ENCODE data around the gene ALOX12.
"Not testable (repeated sequence)": the region's sequence is repeated elsewhere in the genome, so short reads cannot be mapped to it uniquely, and the experiment has no call there.

The ALOX12 gene, protein sequence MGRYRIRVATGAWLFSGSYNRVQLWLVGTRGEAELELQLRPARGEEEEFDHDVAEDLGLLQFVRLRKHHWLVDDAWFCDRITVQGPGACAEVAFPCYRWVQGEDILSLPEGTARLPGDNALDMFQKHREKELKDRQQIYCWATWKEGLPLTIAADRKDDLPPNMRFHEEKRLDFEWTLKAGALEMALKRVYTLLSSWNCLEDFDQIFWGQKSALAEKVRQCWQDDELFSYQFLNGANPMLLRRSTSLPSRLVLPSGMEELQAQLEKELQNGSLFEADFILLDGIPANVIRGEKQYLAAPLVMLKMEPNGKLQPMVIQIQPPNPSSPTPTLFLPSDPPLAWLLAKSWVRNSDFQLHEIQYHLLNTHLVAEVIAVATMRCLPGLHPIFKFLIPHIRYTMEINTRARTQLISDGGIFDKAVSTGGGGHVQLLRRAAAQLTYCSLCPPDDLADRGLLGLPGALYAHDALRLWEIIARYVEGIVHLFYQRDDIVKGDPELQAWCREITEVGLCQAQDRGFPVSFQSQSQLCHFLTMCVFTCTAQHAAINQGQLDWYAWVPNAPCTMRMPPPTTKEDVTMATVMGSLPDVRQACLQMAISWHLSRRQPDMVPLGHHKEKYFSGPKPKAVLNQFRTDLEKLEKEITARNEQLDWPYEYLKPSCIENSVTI

DNA sequence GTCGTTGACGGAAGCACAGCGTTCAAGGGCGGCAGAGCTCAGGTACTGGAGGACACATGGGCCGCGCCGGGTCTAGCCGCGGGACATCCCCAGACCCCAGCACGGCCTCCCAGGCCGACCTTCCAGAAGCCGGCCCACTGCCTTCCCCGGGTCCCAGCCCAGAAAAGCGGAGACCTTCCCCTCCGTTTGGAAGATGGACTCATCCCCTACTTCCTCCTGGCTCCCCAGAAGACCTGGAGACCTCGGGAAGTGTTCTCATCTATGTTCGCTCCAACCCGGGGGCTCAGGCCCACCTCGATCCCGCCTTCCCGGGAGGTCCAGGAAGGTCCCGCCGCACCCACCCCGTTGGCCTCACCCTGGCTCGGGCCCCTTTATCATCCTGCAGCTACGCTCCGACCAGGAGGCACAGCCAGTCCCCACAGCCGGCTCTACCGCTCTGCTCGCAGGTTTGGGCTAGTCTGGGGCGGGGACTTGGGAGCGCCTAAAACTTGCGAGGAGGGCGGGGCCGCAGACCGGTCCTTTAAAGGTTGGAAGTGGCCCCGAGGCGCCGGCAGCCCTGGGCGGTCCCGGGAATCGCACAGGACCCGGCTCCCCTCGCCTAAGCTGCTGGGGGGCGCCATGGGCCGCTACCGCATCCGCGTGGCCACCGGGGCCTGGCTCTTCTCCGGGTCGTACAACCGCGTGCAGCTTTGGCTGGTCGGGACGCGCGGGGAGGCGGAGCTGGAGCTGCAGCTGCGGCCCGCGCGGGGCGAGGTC lies at the start of gene ALOX12:
Gene ALOX12 (plus strand): TSS at position 550 of the 756 bp plus-strand sequence. CDS start 69 bp downstream, at position 619.
- DNase-seq = no peak

DNA sequence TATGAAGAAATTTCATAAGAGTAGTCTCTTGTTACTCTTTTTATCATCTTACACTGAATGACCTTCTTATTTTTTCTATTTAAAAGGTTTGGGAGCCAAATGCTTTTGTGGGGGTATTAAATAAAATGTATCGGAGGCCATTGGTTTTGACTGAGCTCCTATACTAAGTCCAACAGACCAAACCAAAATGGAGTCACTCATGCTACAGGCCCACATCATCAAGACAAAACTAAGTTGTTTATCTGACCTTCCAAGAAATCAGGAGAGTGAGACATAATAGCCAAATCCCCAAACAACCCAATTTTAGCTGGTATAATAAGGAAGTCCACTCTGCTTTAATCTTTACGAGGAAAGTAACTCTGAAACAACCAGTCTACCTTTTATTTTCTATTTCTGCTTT lies 48.1 kb upstream of the ALOX12 start:
- no peak for DNase-seq

DNA sequence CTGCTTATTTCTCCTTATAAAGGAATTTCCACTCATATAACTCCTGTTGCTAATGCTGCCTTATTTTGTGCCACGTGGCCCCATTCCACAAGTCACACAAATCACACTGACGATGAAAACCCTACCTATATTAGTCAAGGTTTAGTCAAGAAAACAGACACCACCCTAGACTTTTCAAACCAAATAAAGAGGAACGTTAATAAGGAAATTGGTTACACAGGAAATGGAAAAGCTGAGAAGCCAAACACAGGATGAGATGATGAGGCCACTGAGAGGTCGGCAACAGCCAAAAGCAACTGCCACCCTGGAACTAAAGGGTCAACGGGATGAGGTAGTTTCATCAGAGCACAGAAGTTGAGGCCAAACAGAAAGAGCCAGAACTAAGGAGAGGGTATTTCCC lies 47.3 kb upstream of the ALOX12 start:
- DNase-seq = no peak

DNA sequence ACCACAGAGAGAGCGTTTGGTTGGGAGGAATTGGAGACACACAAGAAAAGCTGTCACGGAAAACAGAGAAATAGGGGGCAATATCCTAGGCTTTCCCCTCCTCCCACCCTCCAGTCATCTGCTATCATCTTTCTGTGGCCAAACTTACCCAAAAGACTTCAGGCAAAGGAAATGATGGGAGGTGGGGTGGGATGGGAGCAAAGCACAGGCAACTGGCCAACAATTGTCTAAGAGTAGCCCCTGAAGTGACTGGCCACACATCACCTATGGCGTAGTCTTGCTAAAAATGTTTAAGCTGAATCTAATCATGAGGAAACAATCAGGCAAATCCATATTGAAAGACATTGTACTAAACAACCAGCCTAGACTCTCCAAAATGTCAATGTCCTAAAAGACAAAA lies 46.9 kb upstream of the ALOX12 start:
- no peak for DNase-seq

DNA sequence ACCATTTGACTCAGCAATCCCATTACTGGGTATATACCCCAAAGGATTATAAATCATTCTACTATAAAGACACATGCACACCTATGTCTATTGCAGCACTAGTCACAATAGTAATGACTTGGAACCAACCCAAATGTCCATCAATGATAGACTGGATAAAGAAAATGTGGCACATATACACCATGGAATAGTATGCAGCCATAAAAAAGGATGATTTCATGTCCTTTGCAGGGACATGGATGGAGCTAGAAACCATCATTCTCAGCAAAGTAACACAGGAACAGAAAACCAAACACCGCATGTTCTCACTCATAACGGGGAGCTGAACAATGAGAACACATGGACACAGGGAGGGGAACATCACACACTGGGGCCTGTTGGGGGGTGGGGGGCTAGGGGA lies 44.9 kb upstream of the ALOX12 start:
- DNase-seq = not testable (repeated sequence)

DNA sequence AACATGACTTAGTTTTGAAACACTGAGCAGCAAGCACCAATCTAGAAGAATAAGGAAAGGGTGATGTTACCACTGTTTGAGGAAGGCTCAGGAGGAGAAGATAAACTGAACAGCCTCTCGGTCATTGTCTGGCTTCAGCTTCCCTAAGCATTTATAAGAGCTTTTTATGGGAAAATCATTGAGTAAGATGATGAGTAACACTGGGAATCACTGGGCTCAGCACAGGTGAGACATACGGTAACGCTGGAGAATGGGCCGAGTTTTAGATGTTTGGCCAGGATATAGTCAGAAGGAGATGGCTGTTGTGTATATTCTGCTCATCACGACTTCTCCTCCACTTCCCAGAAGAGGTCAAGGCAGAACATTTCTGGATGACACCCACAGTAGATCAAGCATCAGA lies 42.2 kb upstream of the ALOX12 start:
- DNase-seq = no peak

DNA sequence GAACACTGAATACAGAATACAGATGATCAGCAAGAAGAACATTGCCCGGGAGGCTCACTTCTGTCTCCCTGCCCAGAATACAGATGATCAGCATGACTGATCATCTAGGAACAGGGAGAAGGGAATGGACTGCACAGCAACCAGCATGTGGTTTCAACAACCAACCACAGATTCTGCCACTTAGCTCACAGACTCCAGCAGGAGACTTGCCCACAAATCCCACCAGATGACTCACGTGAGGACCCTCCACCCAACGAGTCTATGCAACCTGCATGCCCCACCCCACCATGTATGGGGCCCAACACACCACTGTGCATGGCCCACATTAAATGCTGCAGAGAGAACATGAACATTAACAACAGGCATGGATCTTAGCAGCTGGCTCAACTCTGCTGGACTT lies 36.1 kb upstream of the ALOX12 start:
- DNase-seq = no peak

DNA sequence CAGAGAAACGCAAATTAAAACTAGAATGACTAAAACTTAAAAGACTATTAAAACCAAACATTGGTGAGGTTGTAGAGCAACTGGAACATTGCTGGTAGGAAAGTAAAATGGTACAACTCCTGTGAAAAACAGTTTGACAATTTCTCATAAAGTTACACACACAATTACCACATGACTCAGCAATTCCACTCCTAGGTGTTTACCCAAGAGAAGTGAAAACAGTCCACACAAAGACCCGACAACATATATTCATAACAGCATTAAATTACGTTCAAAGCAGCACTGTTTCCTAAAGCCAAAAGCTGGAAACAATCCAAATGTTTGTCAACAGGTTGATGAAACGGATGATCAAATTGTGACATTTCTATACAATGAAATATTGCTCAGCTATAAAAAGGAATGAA lies 26.5 kb upstream of the ALOX12 start:
- no peak for DNase-seq

DNA sequence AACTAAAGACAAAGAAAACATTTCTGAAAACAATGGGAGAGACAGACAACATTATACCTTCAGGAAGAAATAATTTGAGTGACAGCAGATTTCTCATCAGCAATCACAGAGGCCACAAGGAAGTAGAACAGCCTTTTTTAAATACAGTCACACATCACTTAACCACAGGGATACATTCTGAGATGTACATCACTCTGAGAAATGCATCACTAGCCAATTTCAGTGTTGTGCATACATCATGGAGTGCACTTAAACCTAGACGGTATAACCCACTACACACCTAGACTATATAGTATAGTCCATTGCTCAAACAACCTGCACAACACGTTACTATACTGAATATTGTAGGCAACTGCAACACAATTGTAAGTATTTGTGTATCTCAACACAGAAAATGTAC lies 24.9 kb upstream of the ALOX12 start:
- DNase-seq = no peak

DNA sequence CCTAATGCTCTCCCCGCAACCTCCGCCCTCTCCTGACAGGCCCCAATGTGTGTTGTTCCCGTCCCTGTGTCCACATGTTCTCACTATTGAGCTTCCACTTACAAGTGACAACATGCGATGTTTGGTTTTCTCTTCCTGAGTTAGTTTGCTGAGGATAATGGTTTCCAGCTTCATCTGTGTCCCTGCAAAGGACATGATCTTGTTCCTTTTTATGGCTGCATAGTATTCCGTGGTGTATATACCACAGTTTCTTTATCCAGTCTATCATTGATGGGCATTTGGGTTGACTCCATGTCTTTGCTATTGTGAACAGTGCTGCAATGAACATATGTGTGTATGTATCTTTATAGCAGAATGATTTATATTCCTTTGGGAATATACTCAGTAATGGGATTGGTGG lies 16.4 kb upstream of the ALOX12 start:
- not testable (repeated sequence) for DNase-seq

DNA sequence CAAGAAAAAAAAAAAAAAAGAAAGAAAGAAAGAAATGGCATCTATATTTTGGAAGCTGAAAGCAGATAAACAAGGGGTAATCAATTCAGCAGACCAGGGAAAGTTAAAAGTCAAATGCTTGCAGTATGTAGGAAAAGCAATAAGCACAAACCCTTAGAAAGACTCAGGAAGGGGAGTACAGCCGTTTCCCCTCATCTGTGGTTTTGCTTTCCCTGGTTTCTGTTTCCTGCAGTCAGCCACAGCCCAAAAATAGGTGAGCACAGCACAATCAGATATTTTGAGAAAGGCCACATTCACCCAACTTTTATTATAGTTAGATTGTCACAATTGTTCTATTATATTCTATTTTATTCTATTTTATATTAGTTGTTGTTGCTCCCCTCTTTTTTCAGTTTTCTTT lies 14.4 kb upstream of the ALOX12 start:
- DNase-seq = no peak

DNA sequence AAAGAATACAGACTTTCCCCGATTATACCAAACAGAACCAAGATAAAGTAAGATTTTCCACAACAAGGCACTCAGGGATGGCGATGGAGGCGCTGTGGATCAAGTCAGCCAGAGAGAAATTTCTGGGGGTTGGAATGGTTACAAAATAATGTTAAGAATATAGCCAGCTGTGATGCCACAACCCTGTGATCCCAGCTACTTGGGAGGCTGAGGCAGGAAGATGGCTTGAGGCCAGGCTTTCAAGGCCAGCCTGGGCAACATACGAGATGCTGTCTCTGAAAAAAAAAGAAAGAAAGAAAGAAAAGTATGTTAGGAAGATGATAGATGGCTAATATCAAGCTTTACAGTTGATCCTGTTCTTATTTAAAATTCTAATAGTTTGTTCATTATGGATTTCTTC lies 10.6 kb upstream of the ALOX12 start:
- no peak for DNase-seq

DNA sequence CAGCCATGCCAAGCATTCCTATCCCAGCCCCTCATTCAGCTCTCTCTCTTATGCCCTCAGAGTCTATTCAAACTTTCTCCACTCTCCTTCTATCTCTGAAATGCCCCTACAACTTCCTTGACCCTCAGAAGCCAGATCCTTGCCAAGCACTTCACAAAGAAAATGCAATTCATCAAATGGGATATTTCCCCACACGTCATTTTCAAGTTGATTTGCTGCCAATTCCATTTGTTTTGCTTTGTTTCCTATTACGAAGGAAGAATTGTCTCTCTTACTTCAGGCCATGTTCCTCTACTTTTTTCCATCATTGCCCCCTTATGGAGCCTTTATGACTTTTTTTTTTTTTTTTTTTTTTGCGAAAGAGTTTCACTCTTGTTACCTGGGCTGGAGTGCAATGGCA lies 9.2 kb upstream of the ALOX12 start:
- DNase-seq = no peak

DNA sequence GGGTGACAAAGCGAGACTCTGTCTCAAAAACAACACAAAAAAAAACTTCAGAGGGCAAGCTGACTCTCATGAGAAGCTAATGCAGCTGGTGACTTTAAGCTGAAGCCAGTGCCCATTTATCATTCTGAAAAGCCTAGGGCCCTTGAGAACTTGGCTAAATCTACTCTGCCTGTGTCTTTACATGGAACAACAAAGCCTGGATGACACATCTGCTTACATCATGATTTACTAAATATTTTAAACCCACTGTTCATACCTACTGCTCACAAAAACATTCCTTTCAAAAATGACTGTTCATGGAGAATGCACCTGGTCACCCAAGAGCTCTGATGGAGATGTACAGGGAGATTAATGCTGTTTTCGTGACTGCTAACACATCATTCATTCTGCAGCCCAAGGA lies 6.1 kb upstream of the ALOX12 start:
- no peak for DNase-seq

DNA sequence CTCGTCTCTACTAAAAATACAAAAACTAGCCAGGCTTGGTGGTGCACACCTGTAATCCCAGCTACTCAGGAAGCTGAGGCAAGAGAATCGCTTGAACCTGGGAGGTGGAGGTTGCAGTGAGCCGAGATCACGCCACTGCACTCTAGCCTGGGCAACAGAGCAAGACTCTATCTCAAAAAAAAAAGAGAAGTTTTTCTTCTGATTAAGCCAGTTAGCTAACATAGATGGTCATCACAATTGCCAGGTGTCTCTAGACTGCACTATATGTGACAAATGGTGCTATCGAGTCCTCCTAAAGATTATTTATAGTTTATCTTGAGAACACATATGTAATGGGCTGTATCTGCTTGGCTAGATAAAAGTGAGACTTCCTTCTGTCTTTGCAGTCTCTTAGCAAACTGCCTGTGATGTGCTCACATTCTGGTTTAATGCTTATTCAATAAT lies 2.2 kb upstream of the ALOX12 start:
- not testable (repeated sequence) for DNase-seq

DNA sequence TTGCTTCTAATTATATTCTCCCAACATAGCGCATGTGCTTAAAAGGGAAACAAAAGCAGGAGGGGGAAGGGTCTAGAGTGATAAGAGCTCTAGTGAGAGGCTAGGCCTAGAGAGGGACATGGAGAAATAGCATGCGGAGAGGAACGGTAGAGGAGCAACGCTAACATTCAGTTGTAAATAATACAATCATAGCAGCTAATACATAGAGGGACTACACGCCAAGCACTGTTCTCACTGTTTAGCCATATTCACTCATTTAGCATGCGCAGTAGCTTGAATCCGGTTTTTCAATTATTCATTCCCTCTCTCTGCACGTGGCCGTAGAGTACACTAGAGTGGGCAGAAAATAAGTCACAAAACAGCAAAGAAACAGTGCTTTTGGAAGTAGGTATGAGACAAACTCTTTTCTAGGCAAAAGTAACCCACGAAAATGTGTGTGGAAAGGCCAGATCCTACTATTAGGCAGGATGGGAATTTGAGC lies 1.7 kb upstream of the ALOX12 start:
- no peak for DNase-seq

DNA sequence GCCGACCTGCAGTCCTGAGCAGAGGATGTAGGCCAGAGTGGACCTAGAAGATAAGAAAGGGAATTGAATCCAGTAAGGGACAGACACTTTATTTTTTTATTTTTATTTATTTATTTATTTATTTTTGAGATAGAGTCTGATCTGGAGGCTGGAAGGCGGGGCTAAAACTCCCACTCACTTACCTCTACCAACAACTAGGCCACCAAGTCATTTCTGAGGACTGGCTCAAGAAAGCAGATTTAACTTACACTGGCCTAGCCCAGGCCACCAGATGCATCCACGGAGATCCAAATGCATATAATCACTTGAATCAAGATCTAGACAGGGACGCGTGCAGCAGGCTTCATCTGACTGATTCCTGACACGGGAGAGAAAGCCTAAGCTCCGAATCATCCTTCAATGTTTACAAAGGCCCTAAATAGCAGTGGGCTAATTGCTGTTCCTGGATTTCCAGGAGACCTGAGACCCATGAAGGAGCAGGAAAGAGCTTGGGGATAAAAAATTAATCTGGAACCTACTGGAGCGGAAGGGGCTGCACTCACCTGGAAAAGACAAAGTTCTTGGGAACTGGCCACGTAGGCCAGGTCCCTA lies 1.1 kb upstream of the ALOX12 start:
- no peak for DNase-seq

DNA sequence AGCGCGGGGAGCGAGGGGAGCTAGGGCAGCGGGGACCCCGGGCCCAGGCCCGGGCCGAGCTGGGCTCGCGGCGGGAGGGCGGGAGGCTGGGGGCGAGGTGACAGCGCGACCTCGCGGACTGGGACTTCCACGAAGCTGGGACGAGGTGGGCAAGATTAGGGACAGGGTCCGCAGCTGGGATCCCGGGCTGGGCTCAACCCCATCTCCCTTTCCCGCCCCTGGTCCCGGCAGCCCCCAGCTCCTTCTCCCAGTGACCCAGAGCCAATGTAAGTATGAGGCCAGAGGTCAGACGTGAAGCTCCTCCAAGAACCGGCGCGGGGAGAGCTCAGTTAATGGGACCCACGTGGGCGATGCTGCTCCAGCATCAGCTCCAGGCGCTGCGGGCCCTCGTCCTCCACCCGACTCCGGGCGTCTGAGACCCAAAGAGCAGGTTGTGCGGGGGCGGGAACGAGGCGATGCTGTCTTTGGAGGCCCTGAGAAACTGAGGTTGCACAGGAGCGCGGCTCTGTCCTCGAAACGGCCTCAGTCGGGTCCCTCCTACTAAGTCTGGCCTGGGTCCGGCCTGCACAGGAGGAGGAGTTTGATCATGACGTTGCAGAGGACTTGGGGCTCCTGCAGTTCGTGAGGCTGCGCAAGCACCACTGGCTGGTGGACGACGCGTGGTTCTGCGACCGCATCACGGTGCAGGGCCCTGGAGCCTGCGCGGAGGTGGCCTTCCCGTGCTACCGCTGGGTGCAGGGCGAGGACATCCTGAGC lies 585 bp downstream of the ALOX12 start:
- DNase-seq = no peak

DNA sequence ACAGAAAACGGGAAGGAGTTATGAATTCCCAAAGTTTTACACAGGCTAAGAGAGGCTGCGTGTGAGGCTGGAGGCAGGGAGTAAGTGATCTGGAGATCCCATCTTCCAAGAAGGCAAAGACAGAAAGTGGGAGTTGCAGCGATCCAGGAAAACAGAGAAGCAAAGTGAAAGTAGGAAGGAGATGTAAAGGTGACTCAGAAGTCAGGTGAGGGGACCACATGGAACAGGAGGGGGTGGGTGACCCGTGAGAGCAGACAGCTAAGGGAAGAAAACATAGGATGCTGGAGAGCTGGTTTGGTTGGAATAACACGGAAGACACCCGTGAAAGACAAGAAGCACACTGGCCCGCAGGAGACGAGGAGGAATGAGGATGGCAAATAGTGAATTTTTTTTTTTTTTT lies 1.3 kb downstream of the ALOX12 start:
- no peak for DNase-seq

DNA sequence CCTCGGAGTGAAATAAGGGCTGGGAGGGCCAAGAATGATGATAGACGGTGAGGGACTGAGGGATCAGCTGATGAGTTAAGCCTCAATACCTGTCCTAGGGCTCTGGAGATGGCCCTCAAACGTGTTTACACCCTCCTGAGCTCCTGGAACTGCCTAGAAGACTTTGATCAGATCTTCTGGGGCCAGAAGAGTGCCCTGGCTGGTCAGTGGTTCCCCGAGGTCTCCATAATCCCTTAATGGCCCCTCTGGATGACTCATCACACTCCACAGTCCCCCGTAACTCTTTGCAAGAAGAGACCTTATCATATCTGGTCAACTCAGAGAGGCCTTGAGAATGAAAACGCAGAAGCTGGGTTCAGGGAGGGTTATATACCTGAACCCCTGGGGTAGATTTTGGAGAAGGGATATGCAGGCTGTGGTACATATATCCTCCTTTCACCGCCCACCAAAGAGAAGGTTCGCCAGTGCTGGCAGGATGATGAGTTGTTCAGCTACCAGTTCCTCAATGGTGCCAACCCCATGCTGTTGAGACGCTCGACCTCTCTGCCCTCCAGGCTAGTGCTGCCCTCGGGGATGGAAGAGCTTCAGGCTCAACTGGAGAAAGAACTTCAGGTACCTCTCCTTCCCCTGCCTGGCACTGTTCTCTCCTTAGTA lies 3.1 kb downstream of the ALOX12 start:
- DNase-seq = no peak

DNA sequence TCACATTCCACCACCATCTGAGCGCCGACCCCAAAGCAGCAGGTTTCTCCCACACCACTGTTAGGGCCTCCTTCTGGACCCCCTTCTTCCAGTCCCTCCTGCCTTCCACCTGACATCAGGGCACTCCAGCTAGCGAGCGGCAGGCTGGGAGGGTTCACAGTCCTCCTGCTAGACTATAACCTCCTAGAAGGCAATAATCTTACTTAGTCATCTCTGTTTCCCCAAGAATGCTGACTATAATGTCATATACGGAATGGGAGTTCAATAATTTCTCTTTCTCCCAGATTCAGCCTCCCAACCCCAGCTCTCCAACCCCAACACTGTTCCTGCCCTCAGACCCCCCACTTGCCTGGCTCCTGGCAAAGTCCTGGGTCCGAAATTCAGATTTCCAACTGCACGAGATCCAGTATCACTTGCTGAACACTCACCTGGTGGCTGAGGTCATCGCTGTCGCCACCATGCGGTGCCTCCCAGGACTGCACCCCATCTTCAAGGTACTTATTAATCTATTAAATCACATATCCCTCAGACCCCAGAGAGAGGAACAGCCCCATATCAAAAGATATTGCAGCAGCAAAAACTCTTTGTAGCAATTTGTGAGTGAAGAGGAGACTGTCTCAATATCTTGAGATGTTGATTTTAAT lies 5.6 kb downstream of the ALOX12 start:
- no peak for DNase-seq

All from cerebellar nuclear complex (tissue), 1 donor.